NCI-H524 (cell line): Measurements from ENCODE around the gene RALGAPB.
"Not testable (repeated sequence)": the region's sequence is repeated elsewhere in the genome, so short reads cannot be mapped to it uniquely, and the experiment has no call there.

Experiments
- DNase-seq, 2 experiments: peaks; one replicate each; lab custom pipeline; 2025; lab: John Stamatoyannopoulos, UW

The RALGAPB gene

GRCh38 chr20:38585404-38586180 is 112.9 kb downstream of the RALGAPB start:
- no peak for DNase-seq

- DNase-seq: no peak
These were observed 113.5 kb downstream of the RALGAPB start for GRCh38 chr20:38586181-38586525.

- no peak for DNase-seq
These were observed 115.7 kb downstream of the RALGAPB start for GRCh38 chr20:38588303-38588702.

- DNase-seq: no peak
These were observed 116.7 kb downstream of the RALGAPB start for GRCh38 chr20:38589351-38589750.

- no peak for DNase-seq
These were observed 117.5 kb downstream of the RALGAPB start for GRCh38 chr20:38589967-38590675.

GRCh38 chr20:38590676-38591473 is 118.2 kb downstream of the RALGAPB start:
- no peak for DNase-seq

- no peak for DNase-seq
These were observed 119.1 kb downstream of the RALGAPB start for GRCh38 chr20:38591474-38592410.

- not testable (repeated sequence) for DNase-seq
These were observed 119.8 kb downstream of the RALGAPB start for GRCh38 chr20:38592411-38592790.

GRCh38 chr20:38594281-38594680 is 121.6 kb downstream of the RALGAPB start:
- DNase-seq: not testable (repeated sequence)

GRCh38 chr20:38595886-38596285 is 123.2 kb downstream of the RALGAPB start:
- DNase-seq: not testable (repeated sequence)

- DNase-seq: no peak
These were observed 126.8 kb downstream of the RALGAPB start for GRCh38 chr20:38599410-38599882.

- DNase-seq: no peak
These were observed 127.4 kb downstream of the RALGAPB start for GRCh38 chr20:38600057-38600456.

- peak; percentile 6 to 53 for DNase-seq
These were observed 128.9 kb downstream of the RALGAPB start, which contains the start of gene ARHGAP40 for GRCh38 chr20:38601216-38602184. Gene ARHGAP40, plus strand, starts transcription at chr20:38601809.

GRCh38 chr20:38602185-38602581 is 129.5 kb downstream of the RALGAPB start:
- DNase-seq: no peak

- DNase-seq: no peak
These were observed 130.6 kb downstream of the RALGAPB start for GRCh38 chr20:38603286-38603685.

- no peak for DNase-seq
These were observed 132.2 kb downstream of the RALGAPB start for GRCh38 chr20:38604873-38605303.

- no peak for DNase-seq
These were observed 134.7 kb downstream of the RALGAPB start for GRCh38 chr20:38607351-38607750.

- no peak for DNase-seq
These were observed 135.5 kb downstream of the RALGAPB start for GRCh38 chr20:38608188-38608587.

GRCh38 chr20:38609815-38610214 is 137.2 kb downstream of the RALGAPB start:
- peak; percentile 90 to 93 for DNase-seq

- DNase-seq: no peak
These were observed 137.9 kb downstream of the RALGAPB start for GRCh38 chr20:38610521-38610920.
